ENCODE data around the gene OMP.

- TF ChIP-seq, protein P1, sequence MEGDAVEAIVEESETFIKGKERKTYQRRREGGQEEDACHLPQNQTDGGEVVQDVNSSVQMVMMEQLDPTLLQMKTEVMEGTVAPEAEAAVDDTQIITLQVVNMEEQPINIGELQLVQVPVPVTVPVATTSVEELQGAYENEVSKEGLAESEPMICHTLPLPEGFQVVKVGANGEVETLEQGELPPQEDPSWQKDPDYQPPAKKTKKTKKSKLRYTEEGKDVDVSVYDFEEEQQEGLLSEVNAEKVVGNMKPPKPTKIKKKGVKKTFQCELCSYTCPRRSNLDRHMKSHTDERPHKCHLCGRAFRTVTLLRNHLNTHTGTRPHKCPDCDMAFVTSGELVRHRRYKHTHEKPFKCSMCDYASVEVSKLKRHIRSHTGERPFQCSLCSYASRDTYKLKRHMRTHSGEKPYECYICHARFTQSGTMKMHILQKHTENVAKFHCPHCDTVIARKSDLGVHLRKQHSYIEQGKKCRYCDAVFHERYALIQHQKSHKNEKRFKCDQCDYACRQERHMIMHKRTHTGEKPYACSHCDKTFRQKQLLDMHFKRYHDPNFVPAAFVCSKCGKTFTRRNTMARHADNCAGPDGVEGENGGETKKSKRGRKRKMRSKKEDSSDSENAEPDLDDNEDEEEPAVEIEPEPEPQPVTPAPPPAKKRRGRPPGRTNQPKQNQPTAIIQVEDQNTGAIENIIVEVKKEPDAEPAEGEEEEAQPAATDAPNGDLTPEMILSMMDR (IDR thresholded peaks at IDR 0.05) = peak in 2 of 3 experiments; percentile 35 to 45
- no peak for TF ChIP-seq POLR2A (IDR thresholded peaks at IDR 0.05; ENCODE audit: low read depth)
Measured at GRCh38 chr11:77113382-77114088, 10.9 kb downstream of the OMP start.
